OCI-LY1 (cell line): Measurements from ENCODE around the gene MCF2L.

Experiments
- CTCF ChIP-seq: fragments of 200-600 bp; sonication (generic), shearing (Covaris generic); IDR thresholded peaks from 2 replicates; pipeline ENCODE4 v1.5.1; 2017; ENCODE audit warnings: mild to moderate bottlenecking, antibody characterized with exemption, low read length, moderate library complexity, mixed read lengths
- EZH2 ChIP-seq: fragments of 200-600 bp; sonication (generic), shearing (Covaris generic); IDR thresholded peaks from 2 replicates; pipeline ENCODE4 v1.8.0; 2017; ENCODE audit warnings: borderline replicate concordance, mixed run types, mild to moderate bottlenecking, antibody characterized with exemption, low read length, moderate library complexity, mixed read lengths

GRCh38 chr13:113074401-113074800 is 105.4 kb downstream of the MCF2L start:
- TF ChIP-seq CTCF, result no peak
- TF ChIP-seq EZH2, result no peak
